ENCODE measurements around the gene VASP. TPM values are rescaled to one million over a fixed set of nuclear protein-coding genes. Genes with fewer than 3 reads are reported as not detected.
A peak's percentile ranks its signal among the peaks of the same experiment; 100 is the strongest.

Gene VASP
- total and polyA plus RNA-seq, 9 of the 15 experiments (the other 6 are each of a cell fraction or from before 2014, with no cell fraction given): 16.7 to 261 (median 112) TPM

GRCh38 chr19:45478454-45479238 lies 28.6 kb upstream of the VASP start (continued):
- TF ChIP-seq ZHX1 (conservative IDR thresholded peaks at IDR 0.05; ENCODE audit: low read length) (peak; percentile 68; the same call in 1 of the 2 replicates), SRSF7 (optimal IDR thresholded peaks at IDR 0.05; ENCODE audit: low read depth, low read length) (no peak), ZNF644 (tag; IDR thresholded peaks at IDR 0.05; ENCODE audit: low read depth) (no peak), ZNF253 (CRISPR knock-in tag; conservative IDR thresholded peaks at IDR 0.05) (no peak), BCOR (IDR thresholded peaks at IDR 0.05) (peak; percentile 80; the same call in 1 of the 2 replicates), HNRNPL (IDR thresholded peaks at IDR 0.05; ENCODE audit: low read depth, low read length) (no peak), ZNF41 (CRISPR knock-in tag; conservative IDR thresholded peaks at IDR 0.05) (no peak), CHCHD3 (CRISPR knock-in tag; IDR thresholded peaks at IDR 0.05) (no peak), DPF2 (IDR thresholded peaks at IDR 0.05) (no peak), TRIM24 (IDR thresholded peaks at IDR 0.05) (0 out of 4 replicates have a peak, but pooled peaks of 1 of the 2 experiments have one; percentile 10), ZNF561 (CRISPR knock-in tag; conservative IDR thresholded peaks at IDR 0.05) (no peak), ZNF431 (CRISPR knock-in tag; IDR thresholded peaks at IDR 0.05) (peak; percentile 97), TEAD1 (CRISPR knock-in tag; IDR thresholded peaks at IDR 0.05) (peak; percentile 5 to 61; a peak in 3 of 4 replicates), ZNF24 (IDR thresholded peaks at IDR 0.05) (0 out of 2 replicates have a peak, but pooled peaks have one; percentile 60), TFE3 (CRISPR knock-in tag; IDR thresholded peaks at IDR 0.05) (no peak), HDAC8 (tag; IDR thresholded peaks at IDR 0.05) (no peak), TAL1 (IDR thresholded peaks at IDR 0.05) (no peak; the same call in 1 of the 2 replicates), SMAD1 (IDR thresholded peaks at IDR 0.05; ENCODE audit: low read depth, low read length, partially characterized antibody) (no peak), MXI1 (IDR thresholded peaks at IDR 0.05; ENCODE audit: low read depth, low read length) (peak; percentile 5; the same call in 1 of the 2 replicates), NUFIP1 (IDR thresholded peaks at IDR 0.05; ENCODE audit: partially characterized antibody) (no peak), TAF9B (IDR thresholded peaks at IDR 0.05; ENCODE audit: partially characterized antibody) (peak; percentile 46), CCAR2 (IDR thresholded peaks at IDR 0.05; ENCODE audit: low read depth, low read length) (no peak), ARID2 (IDR thresholded peaks at IDR 0.05) (peak; percentile 83), ZFX (CRISPR knock-in tag; IDR thresholded peaks at IDR 0.05) (peak; percentile 62; the same call in 1 of the 2 replicates), RB1 (IDR thresholded peaks at IDR 0.05; ENCODE audit: low read depth) (peak; percentile 82)
- TF ChIP-seq, protein P1, sequence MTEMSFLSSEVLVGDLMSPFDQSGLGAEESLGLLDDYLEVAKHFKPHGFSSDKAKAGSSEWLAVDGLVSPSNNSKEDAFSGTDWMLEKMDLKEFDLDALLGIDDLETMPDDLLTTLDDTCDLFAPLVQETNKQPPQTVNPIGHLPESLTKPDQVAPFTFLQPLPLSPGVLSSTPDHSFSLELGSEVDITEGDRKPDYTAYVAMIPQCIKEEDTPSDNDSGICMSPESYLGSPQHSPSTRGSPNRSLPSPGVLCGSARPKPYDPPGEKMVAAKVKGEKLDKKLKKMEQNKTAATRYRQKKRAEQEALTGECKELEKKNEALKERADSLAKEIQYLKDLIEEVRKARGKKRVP (CRISPR knock-in tag; IDR thresholded peaks at IDR 0.05): no peak

Data from K562 (cell line).